Adrenal gland (tissue), 5 donors: Measurements from ENCODE around the gene SMARCC2.

Source experiments
- POLR2A ChIP-seq, 2 donors: fragments of 450-650 bp; IDR thresholded peaks; one replicate each; pipeline ENCODE4 v1.6.1; 2017; ENCODE audit warnings: antibody characterized with exemption in 2 of 2, mild to moderate bottlenecking in 2 of 2, moderate library complexity in 1 of 2
- TF ChIP-seq, protein P1 (sequence below), 6 experiments: fragments of 450-650 bp in 4 of 6; fragments of 200-600 bp in 2 of 6; sonication (generic) in 1 of 6; IDR thresholded peaks; 1 replicate in 5 of 6; 2 replicates in 1 of 6; pipeline versions ENCODE4 v1.5.1 to v1.8.0; 2016 to 2021; ENCODE audit warnings: antibody characterized with exemption in 6 of 6, mild to moderate bottlenecking in 2 of 6, moderate library complexity in 1 of 6
- donor health status: DM: no; HTN: no; CAD: no.

DNA sequence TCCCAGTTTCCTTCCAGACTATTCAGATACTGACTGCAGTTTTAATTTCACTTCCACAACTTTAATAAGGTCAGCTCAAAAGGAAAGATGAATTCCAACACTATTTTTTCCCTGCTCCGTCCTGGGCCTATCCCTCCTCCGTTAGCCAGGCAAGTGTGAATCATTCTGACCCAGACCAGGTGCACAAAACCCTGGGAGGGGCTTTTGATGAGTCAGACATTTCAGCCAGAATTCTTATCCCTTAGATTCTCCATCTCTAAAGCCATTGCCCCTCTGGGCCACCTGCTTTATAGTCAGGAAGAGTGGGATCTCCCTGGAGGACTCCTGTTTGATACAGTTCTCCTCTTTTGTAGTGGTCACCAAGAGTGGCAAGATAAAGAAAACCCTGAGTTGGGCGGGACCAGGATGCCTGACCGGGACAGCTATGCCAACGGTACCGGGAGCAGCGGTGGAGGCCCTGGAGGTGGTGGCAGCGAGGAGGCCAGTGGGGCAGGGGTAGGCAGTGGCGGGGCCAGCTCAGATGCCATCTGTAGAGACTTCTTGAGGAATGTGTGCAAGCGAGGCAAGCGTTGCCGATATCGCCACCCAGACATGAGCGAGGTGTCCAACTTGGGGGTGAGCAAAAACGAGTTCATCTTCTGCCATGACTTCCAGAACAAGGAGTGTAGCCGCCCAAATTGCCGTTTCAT is 69.0 kb downstream of the SMARCC2 start:
- TF ChIP-seq, protein P1, sequence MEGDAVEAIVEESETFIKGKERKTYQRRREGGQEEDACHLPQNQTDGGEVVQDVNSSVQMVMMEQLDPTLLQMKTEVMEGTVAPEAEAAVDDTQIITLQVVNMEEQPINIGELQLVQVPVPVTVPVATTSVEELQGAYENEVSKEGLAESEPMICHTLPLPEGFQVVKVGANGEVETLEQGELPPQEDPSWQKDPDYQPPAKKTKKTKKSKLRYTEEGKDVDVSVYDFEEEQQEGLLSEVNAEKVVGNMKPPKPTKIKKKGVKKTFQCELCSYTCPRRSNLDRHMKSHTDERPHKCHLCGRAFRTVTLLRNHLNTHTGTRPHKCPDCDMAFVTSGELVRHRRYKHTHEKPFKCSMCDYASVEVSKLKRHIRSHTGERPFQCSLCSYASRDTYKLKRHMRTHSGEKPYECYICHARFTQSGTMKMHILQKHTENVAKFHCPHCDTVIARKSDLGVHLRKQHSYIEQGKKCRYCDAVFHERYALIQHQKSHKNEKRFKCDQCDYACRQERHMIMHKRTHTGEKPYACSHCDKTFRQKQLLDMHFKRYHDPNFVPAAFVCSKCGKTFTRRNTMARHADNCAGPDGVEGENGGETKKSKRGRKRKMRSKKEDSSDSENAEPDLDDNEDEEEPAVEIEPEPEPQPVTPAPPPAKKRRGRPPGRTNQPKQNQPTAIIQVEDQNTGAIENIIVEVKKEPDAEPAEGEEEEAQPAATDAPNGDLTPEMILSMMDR (IDR thresholded peaks at IDR 0.05) = no peak
- peak in 1 of 2 donors; percentile 15 for TF ChIP-seq POLR2A (IDR thresholded peaks at IDR 0.05)
